Activated CD4-positive, CD25-positive, alpha-beta regulatory T cell (primary cell): Measurements from ENCODE around the gene PRDM2.

ENCODE experiments used
- DNase-seq, 4 experiments: peaks; one replicate each; lab custom pipeline; 2025; lab: John Stamatoyannopoulos, UW

The PRDM2 gene

DNA sequence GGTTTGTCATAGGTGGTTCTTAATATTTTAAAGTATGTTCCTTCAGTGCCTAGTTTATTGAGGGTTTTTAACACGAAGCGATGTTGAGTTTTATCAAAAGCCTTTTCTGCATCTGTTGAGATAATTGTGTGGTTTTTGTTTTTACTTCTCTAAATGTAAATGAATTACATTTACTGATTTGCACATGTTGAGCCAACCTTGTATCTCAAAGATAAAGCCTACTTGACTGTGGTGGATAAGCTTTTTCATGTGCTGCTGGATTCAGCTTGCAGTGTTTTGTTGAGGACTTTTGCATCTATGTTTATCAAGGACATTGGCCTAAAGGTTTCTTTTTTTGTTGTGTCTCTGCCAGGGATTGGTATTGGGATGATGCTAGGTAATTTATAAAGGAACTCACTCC, 142.5 kb downstream of the PRDM2 start:
- DNase-seq, result no peak

DNA sequence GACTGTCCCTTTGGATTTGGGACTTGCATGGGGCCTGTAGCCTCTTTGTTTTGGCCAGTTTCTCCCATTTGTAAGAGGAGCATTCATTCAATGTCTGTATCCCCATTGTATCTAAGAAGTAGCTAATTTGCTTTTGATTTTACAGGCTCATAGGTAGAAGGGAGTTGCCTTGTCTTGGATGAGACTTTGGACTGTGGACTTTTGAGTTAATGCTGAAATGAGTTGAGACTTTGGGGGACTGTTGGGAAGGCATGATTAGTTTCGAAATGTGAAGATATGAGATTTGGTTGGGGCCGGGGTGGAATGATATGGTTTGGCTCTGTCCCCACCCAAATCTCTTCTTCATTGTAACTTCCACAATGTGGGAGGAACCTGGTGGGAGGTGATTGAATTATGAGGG, 151.7 kb downstream of the PRDM2 start:
- DNase-seq, result no peak

DNA sequence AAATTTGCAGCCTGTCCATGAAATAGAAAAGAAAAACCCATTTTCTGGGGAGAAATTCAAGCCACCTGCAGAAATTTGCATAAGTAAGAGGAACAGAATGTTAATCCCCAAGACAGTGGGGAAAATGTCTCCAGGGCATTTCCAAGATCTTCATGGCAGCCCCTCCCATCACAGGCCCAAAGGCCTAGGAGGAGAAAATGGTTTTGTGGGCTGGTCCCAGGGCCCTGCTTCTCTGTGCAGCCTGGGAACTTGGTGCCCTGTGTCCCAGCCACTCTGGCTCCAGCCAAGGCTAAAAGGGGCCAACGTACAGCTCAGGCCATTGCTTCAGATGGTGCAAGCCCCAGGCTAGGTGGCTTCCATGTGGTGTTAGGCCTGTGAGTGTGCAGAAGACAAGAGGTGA, 155.6 kb downstream of the PRDM2 start:
- no peak for DNase-seq

DNA sequence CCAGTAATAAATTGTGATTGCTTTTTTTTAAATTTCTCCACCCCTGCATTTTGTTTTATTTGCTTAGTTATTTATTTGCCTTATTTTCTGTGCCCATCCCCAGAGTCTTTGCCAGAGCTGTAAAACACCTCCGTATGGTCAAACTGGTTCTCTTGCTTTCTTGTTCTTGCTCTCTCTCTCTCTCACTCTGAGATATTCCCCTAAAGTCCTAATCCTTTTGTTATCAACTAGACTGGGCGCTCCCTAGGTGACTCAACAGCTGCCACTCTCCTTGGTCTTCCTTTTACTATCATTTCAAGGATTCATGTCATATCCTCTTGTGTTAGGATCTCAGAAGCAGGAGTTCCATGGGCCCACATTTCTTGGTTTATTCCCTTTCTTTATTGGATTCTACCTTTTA, 160.0 kb downstream of the PRDM2 start:
- DNase-seq, result no peak

DNA sequence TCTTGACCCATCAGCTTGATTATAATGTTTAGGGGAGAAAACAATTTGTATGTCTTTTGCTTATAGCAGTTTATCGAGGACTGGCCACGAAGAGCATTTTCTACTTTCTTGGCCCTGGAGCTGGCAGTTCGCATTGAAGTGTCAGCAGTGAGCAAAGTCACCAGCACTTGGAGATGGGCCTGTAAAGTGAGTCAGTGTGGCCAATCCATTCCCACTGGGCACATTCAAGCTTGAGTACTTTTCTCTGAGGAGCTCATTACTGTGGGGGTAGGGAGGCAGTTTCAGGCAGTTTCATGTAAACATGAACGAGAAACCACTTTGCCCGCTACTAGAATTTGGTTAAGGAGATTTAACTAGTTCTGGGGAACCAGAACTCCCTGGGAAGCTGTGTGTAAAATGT, 164.8 kb downstream of the PRDM2 start:
- no peak for DNase-seq

DNA sequence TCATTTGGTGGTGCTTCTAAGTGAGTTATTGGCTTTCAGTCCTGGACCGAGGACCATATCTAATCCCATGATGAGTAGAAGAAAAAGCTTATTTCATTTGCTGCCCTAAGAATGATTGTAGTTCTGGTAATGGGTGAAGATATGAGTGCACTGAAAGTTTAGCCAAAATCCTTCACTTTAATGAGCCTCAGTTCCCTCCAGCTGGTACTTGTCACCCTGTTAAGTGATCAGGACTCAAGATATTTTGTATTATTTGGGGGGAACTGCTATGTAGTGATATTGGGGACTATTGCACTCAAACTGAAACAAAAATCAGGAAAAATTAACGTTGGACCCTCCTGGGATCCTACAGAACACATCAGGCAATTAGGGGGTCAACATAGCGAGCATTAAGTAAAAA, 165.9 kb downstream of the PRDM2 start:
- DNase-seq, result no peak

DNA sequence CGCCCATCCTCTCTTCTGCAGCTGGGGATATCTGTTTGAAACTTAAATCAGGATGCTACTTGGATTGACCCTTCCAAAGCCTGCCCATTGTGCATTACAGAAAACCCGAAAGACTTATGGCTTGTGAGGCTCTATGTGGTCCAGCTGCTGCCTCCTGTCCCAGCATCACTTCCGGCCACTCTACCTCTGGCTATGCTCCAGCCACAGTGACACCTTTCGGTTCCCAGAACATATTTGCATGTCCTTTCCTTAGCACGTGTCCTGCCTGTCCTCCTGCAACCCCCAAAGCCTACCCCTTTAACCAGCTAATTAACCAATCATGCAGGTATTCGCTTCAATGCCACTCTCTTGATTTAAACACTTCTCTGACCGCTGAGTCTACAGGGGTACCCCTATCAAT, 167.6 kb downstream of the PRDM2 start:
- DNase-seq, result no peak

DNA sequence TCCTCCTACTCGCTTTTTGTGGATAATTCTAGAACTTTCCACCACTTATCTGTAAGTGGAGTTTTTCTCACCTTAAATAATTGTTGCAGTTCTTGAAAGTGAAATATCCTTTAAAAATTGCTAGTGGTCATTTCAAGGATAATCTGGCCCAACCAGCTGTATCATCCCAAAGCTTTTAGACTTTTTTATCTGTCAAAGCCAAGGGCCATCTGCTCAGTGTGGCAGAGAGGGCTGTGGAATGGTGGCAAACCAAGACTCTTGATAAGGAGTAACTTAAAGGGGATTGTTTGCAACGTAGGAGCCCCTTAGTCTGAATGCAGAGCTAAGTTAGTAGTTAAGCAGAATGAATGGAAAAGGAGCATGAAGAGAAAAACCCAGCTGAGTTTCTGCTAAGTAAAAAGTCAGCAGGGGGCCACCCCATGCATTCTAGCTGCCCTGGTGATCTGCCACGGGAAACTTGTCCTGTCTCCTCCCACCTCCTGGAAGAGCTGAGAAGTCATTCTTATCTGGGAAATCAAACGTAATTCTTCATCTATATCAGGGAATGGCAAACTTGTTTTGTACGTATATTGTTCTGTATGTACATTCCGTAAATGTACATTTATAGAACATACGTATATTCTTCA, 169.3 kb downstream of the PRDM2 start:
- DNase-seq, result no peak

DNA sequence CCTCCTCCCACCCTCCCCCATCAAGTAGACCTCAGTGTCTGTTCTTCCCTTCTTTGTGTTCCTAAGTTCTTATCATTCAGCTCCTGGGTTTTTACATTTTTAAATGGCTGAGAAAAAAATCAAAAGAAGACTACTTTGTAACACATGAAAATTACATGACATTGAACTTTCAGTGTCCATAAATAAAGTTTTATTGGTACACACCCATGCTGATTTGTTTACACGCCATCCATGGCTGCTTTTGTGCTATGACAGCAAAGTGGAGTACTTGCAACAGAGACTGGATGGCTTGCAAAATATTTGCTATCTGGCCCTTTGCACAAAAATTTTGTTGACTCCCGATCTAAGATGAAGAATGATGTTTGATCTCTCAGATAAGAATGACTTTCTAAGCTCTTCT, 171.4 kb downstream of the PRDM2 start:
- DNase-seq, result no peak

DNA sequence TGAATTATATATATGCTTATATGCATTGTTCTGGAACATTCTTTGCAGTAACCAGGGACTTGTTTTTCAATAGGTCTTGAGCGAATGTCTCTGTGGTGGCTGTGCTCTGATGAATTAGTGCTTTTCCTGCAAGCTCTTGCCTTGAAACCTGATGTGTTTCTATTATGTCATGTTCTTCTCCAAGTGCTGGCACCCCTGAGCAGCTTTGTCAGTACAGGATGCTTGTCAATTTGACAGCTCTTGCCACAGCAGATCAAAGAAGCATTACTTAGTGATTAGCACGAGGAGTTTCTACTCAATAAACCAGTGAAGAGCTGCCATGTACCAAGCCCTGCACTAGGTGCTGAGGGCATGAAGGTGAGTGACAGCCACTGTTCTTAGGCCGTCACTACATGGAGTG, 171.9 kb downstream of the PRDM2 start:
- no peak for DNase-seq

DNA sequence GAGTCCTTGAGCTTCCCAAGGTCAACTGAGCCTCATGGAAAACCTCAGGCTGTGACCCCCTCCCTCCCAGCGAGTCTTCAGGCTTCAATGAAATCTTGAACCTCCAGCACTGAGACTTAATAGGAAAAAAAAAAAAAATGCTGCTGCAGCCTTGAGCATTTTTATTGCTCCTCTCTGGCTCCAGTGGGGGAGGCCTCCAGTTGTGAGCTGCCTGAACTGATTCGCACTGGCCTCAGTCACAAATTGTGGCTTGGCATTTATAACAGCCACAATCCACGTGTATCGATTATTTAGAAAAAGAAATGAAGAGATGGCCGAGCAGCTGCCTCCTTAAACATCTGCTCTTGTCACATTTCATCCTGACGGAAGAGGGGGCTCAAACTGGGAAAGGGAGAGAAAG, 173.0 kb downstream of the PRDM2 start:
- no peak for DNase-seq
